Activated T-cell treated with anti-CD3 and anti-CD28 coated beads, Interleukin-2, amount 50 U/mL, for 48 hours (primary cell): ENCODE data around the gene TATDN3.
"Not testable (repeated sequence)": the region's sequence is repeated elsewhere in the genome, so short reads cannot be mapped to it uniquely, and the experiment has no call there.

ENCODE experiments used
- DNase-seq, 2 experiments: peaks; one replicate each; pipeline ENCODE4 v3.0.0-alpha.2; 2020

TATDN3 gene

GRCh38 chr1:212791676-212792395 lies at the start of gene TATDN3, which contains the start of gene NSL1:
TATDN3 (plus strand) TSS chr1:212791894; CDS start chr1:212791922, 28 bp downstream.
NSL1 (minus strand) TSS chr1:212791777; CDS start chr1:212791763, 14 bp downstream.
- peak; percentile 99 to 100 for DNase-seq

GRCh38 chr1:212743901-212744475 lies 47.7 kb upstream of the TATDN3 start:
- no peak for DNase-seq

- no peak for DNase-seq
These were observed 46.4 kb upstream of the TATDN3 start for GRCh38 chr1:212745303-212745702.

- no peak for DNase-seq
These were observed 45.1 kb upstream of the TATDN3 start for GRCh38 chr1:212746546-212746945.

- DNase-seq = peak in 1 of 2 experiments; percentile 45
These were observed 41.7 kb upstream of the TATDN3 start for GRCh38 chr1:212749821-212750535.

- no peak for DNase-seq
These were observed 39.3 kb upstream of the TATDN3 start for GRCh38 chr1:212752252-212752933.

GRCh38 chr1:212752934-212753497 lies 38.7 kb upstream of the TATDN3 start:
- DNase-seq = no peak

GRCh38 chr1:212753749-212754148 lies 37.9 kb upstream of the TATDN3 start:
- DNase-seq = no peak

GRCh38 chr1:212754193-212754592 lies 37.5 kb upstream of the TATDN3 start:
- no peak for DNase-seq

GRCh38 chr1:212754680-212755079 lies 37.0 kb upstream of the TATDN3 start:
- DNase-seq = no peak

- DNase-seq = no peak
These were observed 32.0 kb upstream of the TATDN3 start for GRCh38 chr1:212759683-212760082.

- peak; percentile 77 to 78 for DNase-seq
These were observed 31.4 kb upstream of the TATDN3 start for GRCh38 chr1:212760126-212760823.

- DNase-seq = no peak
These were observed 29.5 kb upstream of the TATDN3 start for GRCh38 chr1:212762234-212762633.

- no peak for DNase-seq
These were observed 28.9 kb upstream of the TATDN3 start for GRCh38 chr1:212762839-212763238.

GRCh38 chr1:212764718-212765281 lies 26.9 kb upstream of the TATDN3 start:
- DNase-seq = not testable (repeated sequence)

- DNase-seq = not testable (repeated sequence)
These were observed 24.9 kb upstream of the TATDN3 start for GRCh38 chr1:212766825-212767224.

GRCh38 chr1:212769459-212770167 lies 22.1 kb upstream of the TATDN3 start:
- no peak for DNase-seq

- no peak for DNase-seq
These were observed 20.4 kb upstream of the TATDN3 start for GRCh38 chr1:212771341-212771740.

GRCh38 chr1:212773011-212773410 lies 18.7 kb upstream of the TATDN3 start:
- DNase-seq = no peak

- DNase-seq = no peak
These were observed 17.1 kb upstream of the TATDN3 start for GRCh38 chr1:212774584-212774983.

- DNase-seq = no peak
These were observed 16.5 kb upstream of the TATDN3 start for GRCh38 chr1:212775241-212775640.
